HepG2 (cell line): ENCODE results near the gene GAS5. TPM values are rescaled to one million over a fixed set of nuclear protein-coding genes. Genes with fewer than 3 reads are reported as not detected.

ENCODE experiments used
- ATAC-seq: fragments of 200-7000 bp; cut with Tn5 transposase; 3 replicates; pipeline ENCODE4 v1.9.1; 2020; ENCODE audit warnings: mild to moderate bottlenecking, moderate library complexity
- BruUV-seq: library from RNA; stranded (reverse); fragments of 400-500 nt; replicated peaks from 2 replicates; lab custom pipeline; 2021; lab: Mats Ljungman, UMichigan
- CTCF ChIA-PET: fragments of 300-600 bp; formaldehyde crosslinking; extraction: SDS; loops from one replicate; lab custom pipeline; 2021; ENCODE audit warnings: low total read pairs, inconsistent platforms, low intra/inter-chr PET ratio; lab: Yijun Ruan, JAX
- POLR2A ChIA-PET: fragments of 350-600 bp; sonication (Branson Sonifier 250); formaldehyde crosslinking; loops from one replicate; lab custom pipeline; 2020; ENCODE audit warnings: antibody characterized with exemption, inconsistent platforms; lab: Yijun Ruan, JAX
- DNase-seq: peaks from one replicate; pipeline ENCODE4 v3.0.0-alpha.2; 2015; ENCODE audit warnings: low spot score
- FAIRE-seq: peaks from 3 replicates; lab custom pipeline; 2011; peaks lifted over from hg19 to GRCh38; lab: Jason Lieb, UNC
- H2AFZ ChIP-seq: one replicate; pipeline ENCODE4 v1.6.1; 2011; ENCODE audit warnings: low read length, inconsistent platforms
- H3K27ac ChIP-seq: fragments of 300-600 bp; 3 replicates; pipeline ENCODE4 v1.8.0; 2011; ENCODE audit warnings: mixed run types, mild to moderate bottlenecking, mixed read lengths, low read length, inconsistent platforms; ENCODE audit not compliant: insufficient read depth; ENCODE audit errors: extremely low read length
- H3K27me3 ChIP-seq, 2 experiments: fragments of 200-600 bp in 1 of 2; 2 replicates in 1 of 2; 3 replicates in 1 of 2; pipeline versions ENCODE4 v1.6.0 to v1.8.0; 2011; ENCODE audit warnings: low read length in 2 of 2, mild to moderate bottlenecking in 2 of 2, moderate library complexity in 2 of 2, inconsistent platforms in 1 of 2; ENCODE audit not compliant: insufficient read depth in 2 of 2, control insufficient read depth in 1 of 2
- H3K36me3 ChIP-seq, 2 experiments: fragments of 200-600 bp in 1 of 2; replicated peaks in 1 of 2; 2 replicates in 1 of 2; 3 replicates in 1 of 2; pipeline versions ENCODE4 v1.5.1 to v1.8.0; 2011; ENCODE audit warnings: low read length in 2 of 2, inconsistent platforms in 1 of 2; ENCODE audit not compliant: insufficient read depth in 2 of 2, control insufficient read depth in 1 of 2
- H3K4me1 ChIP-seq: 2 replicates; pipeline ENCODE4 v1.5.1; 2012; ENCODE audit warnings: low read length, inconsistent platforms; ENCODE audit not compliant: insufficient read depth
- H3K4me2 ChIP-seq: 2 replicates; pipeline ENCODE4 v1.6.0; 2011; ENCODE audit warnings: low read depth, low read length, inconsistent platforms
- H3K4me3 ChIP-seq, 3 experiments: fragments of 200-600 bp in 1 of 3; sonication (generic), shearing (Covaris generic) in 1 of 3; replicated peaks in 1 of 3; 2 replicates each; pipeline ENCODE4 v1.5.1; 2011 to 2016; ENCODE audit warnings: low read length in 3 of 3, inconsistent platforms in 2 of 3, low read depth in 2 of 3, mild to moderate bottlenecking in 2 of 3, control low read depth in 1 of 3, mixed read lengths in 1 of 3; ENCODE audit not compliant: insufficient read depth in 1 of 3
- H3K79me2 ChIP-seq: one replicate; pipeline ENCODE4 v1.6.1; 2011; ENCODE audit warnings: low read length, inconsistent platforms; ENCODE audit not compliant: insufficient read depth
- H3K9ac ChIP-seq: 2 replicates; pipeline ENCODE4 v1.6.0; 2011; ENCODE audit warnings: mild to moderate bottlenecking, low read depth, low read length, inconsistent platforms; ENCODE audit not compliant: insufficient read depth
- H3K9me3 ChIP-seq: 2 replicates; pipeline ENCODE4 v1.5.1; 2012; ENCODE audit warnings: mild to moderate bottlenecking, low read length
- H4K20me1 ChIP-seq: 2 replicates; pipeline ENCODE4 v1.6.0; 2011; ENCODE audit warnings: inconsistent platforms, mild to moderate bottlenecking, low read length, moderate library complexity; ENCODE audit not compliant: insufficient read depth
- HOXA9 ChIP-seq: sonication (generic); formaldehyde crosslinking; IDR thresholded peaks from 2 replicates; pipeline ENCODE4 v1.8.1; 2022; ENCODE audit warnings: missing genetic modification reagents, mild to moderate bottlenecking, moderate library complexity, borderline replicate concordance
- KDM2A ChIP-seq: sonication (generic); formaldehyde crosslinking; IDR thresholded peaks from 2 replicates; pipeline ENCODE4 v1.4.0; 2020; ENCODE audit warnings: low read depth, missing genetic modification reagents, borderline replicate concordance
- MLX ChIP-seq: IDR thresholded peaks from 2 replicates; pipeline ENCODE4 v1.6.1; 2016
- ZNF121 ChIP-seq: sonication (generic); formaldehyde crosslinking; IDR thresholded peaks from 2 replicates; pipeline ENCODE4 v1.5.0; 2020; ENCODE audit warnings: mild to moderate bottlenecking, missing genetic modification reagents
- ZNF335 ChIP-seq: sonication (generic); formaldehyde crosslinking; IDR thresholded peaks from 2 replicates; pipeline ENCODE4 v1.4.0; 2020; ENCODE audit warnings: missing genetic modification reagents
- ZNF576 ChIP-seq: sonication (generic); formaldehyde crosslinking; IDR thresholded peaks from 2 replicates; pipeline ENCODE4 v1.4.0; 2020; ENCODE audit warnings: mild to moderate bottlenecking, missing genetic modification reagents
- ZNF747 ChIP-seq: sonication (generic); formaldehyde crosslinking; IDR thresholded peaks from 2 replicates; pipeline ENCODE4 v1.8.1; 2023; ENCODE audit warnings: missing genetic modification reagents, mild to moderate bottlenecking, borderline replicate concordance
- WGBS: methylation state at CpG from one replicate; pipeline ENCODE4 v1.1.6; 2017; ENCODE audit warnings: low lambda C conversion rate; 5-methylcytosine and 5-hydroxymethylcytosine counted together
- in situ Hi-C: cut with HindIII; loops from 2 replicates; pipeline ENCODE4 v1.10.0; 2017; ENCODE audit warnings: low pct_unique_long_range_greater_than_20kb; ENCODE audit not compliant: extremely low pct_ligation_motif_present
- intact Hi-C: fragments of 100-400 bp; cut with micrococcal nuclease; formaldehyde crosslinking; loops from one replicate; pipeline ENCODE4 v1.10.0; 2022; ENCODE audit not compliant: unreplicated experiment
- polyA plus RNA-seq, 8 experiments: library from polyadenylated mRNA; depleted of rRNA in 3 of 8; stranded (reverse) in 7 of 8; unstranded in 1 of 8; fragments of >200 nt; fragmentation: Illumina TruSeq in 4 of 8; extraction: Trizol in 4 of 8; gene quantifications; 2 replicates each; pipeline versions ENCODE4 v1.2.1 to v1.2.3, GENCODE V29; 2011 to 2016; ENCODE audit warnings: low read depth in 4 of 8, missing spikeins in 1 of 8, mixed read lengths in 1 of 8; ENCODE audit not compliant: insufficient read depth in 1 of 8
- total RNA-seq, 5 experiments: library from RNA; depleted of rRNA; stranded (reverse); fragments of >200 nt; fragmentation: Illumina TruSeq; extraction: Trizol; gene quantifications; 2 replicates each; pipeline ENCODE4 v1.2.3, GENCODE V29; 2016; ENCODE audit warnings: low read depth in 1 of 5

Gene GAS5
- total and polyA plus RNA-seq, 2 of the 13 experiments (the other 11 are each of a cell fraction or from before 2014, with no cell fraction given): 352 to 738 TPM

GRCh38 chr1:173852105-173852504 lies 15.7 kb downstream of the GAS5 start:
- intact Hi-C loops (no loop called here), in situ Hi-C loops (no loop called here)
- Histone ChIP-seq H3K36me3 (peaks cover 11 to 38% of the 10 kb centered on the region in 2 experiments), H3K27me3 (no peaks in the 10 kb centered on the region), H3K4me3 (no peak overlapping the region), H3K27ac (no peak overlapping the region), H3K9me3 (no peaks in the 10 kb centered on the region), H3K79me2 (no peaks in the 10 kb centered on the region), H2AFZ (no peak overlapping the region), H4K20me1 (no peaks in the 10 kb centered on the region), H3K4me1 (no peaks in the 10 kb centered on the region), H3K9ac (no peak overlapping the region), H3K4me2 (no peak overlapping the region)
- DNase-seq (no peak), FAIRE-seq (no peak), ATAC-seq (no peak)
- no TSS peak for BruUV-seq
- ChIA-PET POLR2A (interaction anchor here (0.6 to 0.8 kb wide), 2 partner anchors 16 to 375 kb away, joined by 4 read pairs; partner anchors contain the start of genes GAS5 and ZBTB37), CTCF (no interaction called here)
- TF ChIP-seq KDM2A (CRISPR knock-in tag): no peak
- TF ChIP-seq ZNF335 (CRISPR knock-in tag): no peak
- TF ChIP-seq HOXA9: no peak
- no peak for TF ChIP-seq ZNF576 (CRISPR knock-in tag)
- no peak for TF ChIP-seq ZNF747 (CRISPR knock-in tag)
- 95% methylated on average over 4 of the region's 4 CpGs for WGBS

- intact Hi-C loops: no loop called here
- ChIA-PET POLR2A (no interaction called here), CTCF (no interaction called here)
- H3K9me3 ChIP-seq: no peaks in the 10 kb centered on the region
- in situ Hi-C loops: loop anchor here (25.0 kb wide), 1 partner anchor 1095 kb away; no protein-coding TSS in a partner anchor
- no peaks in the 10 kb centered on the region for H3K79me2 ChIP-seq
- no peaks in the 10 kb centered on the region for H3K27me3 ChIP-seq
- TF ChIP-seq ZNF121 (CRISPR knock-in tag) (0 out of 2 replicates have a peak, but pooled peaks have one; percentile 9), MLX (no peak)
- H2AFZ ChIP-seq: no peak overlapping the region
- peaks cover 1 to 32% of the 10 kb centered on the region in 2 experiments; a peak in 4 of 5 replicates for H3K36me3 ChIP-seq
- H4K20me1 ChIP-seq: no peaks in the 10 kb centered on the region
- no peak overlapping the region for H3K4me3 ChIP-seq
- BruUV-seq: no TSS peak
- no peaks in the 10 kb centered on the region for H3K4me1 ChIP-seq
- no peak overlapping the region for H3K4me2 ChIP-seq
- no peak overlapping the region for H3K9ac ChIP-seq
- FAIRE-seq (no peak), DNase-seq (no peak), ATAC-seq (no peak)
- WGBS: 96% methylated on average over 1 of the region's 1 CpG
- no peak overlapping the region for H3K27ac ChIP-seq
Observed at GRCh38 chr1:173832748-173833147, 35.0 kb downstream of the GAS5 start.
